ENCODE results near the gene ASB11.
A peak's percentile ranks its signal among the peaks of the same experiment; 100 is the strongest.

Gene ASB11

GRCh38 chrX:15245896-15246295 lies 69.5 kb downstream of the ASB11 start (continued):
- TF ChIP-seq REST (tag by site-specific recombination; IDR thresholded peaks at IDR 0.05) (no peak), ZXDB (tag by site-specific recombination; IDR thresholded peaks at IDR 0.05) (no peak), ZNF18 (tag by site-specific recombination; IDR thresholded peaks at IDR 0.05) (no peak), KLF8 (tag by site-specific recombination; IDR thresholded peaks at IDR 0.05) (no peak), KLF7 (tag by site-specific recombination; IDR thresholded peaks at IDR 0.05; ENCODE audit: borderline replicate concordance) (no peak), OSR2 (tag by site-specific recombination; IDR thresholded peaks at IDR 0.05) (no peak)

GRCh38 chrX:15244421-15244820 lies 71.0 kb downstream of the ASB11 start:
- Histone ChIP-seq H3K4me3 (ENCODE audit: low read depth, low read length) (no peak overlapping the region), H3K27ac (ENCODE audit: extremely low read depth, low read depth, low read length) (no peak overlapping the region), H3K9me3 (ENCODE audit: control insufficient read depth, insufficient read depth, low read depth, low read length) (no peaks in the 10 kb centered on the region), H3K4me1 (ENCODE audit: control insufficient read depth, insufficient read depth, low read length) (no peaks in the 10 kb centered on the region), H3K36me3 (ENCODE audit: control insufficient read depth in 2 of 2, insufficient read depth in 1 of 2, low read length in 2 of 2) (no peaks in the 10 kb centered on the region)
- CTCF ChIA-PET = interaction anchor here (0.6 to 0.7 kb wide), 7 partner anchors 28 to 1405 kb away, joined by 3 to 6 read pairs (median 4); no protein-coding TSS in a partner anchor
- POLR2A ChIA-PET = no interaction called here
- TF ChIP-seq ZNF121 (tag by site-specific recombination; IDR thresholded peaks at IDR 0.05) = no peak
- no peak for TF ChIP-seq ZNF624 (tag by site-specific recombination; IDR thresholded peaks at IDR 0.05)
- no peak for TF ChIP-seq ZNF416 (tag by site-specific recombination; IDR thresholded peaks at IDR 0.05)

GRCh38 chrX:15242899-15243555 lies 72.4 kb downstream of the ASB11 start:
- no peak for TF ChIP-seq SP2 (tag by site-specific recombination; IDR thresholded peaks at IDR 0.05)
- TF ChIP-seq ZNF654 (tag by site-specific recombination; IDR thresholded peaks at IDR 0.05; ENCODE audit: low read depth) = peak; percentile 60
- H3K4me3 ChIP-seq (ENCODE audit: low read depth, low read length) = no peak overlapping the region
- H3K4me1 ChIP-seq (ENCODE audit: control insufficient read depth, insufficient read depth, low read length) = no peaks in the 10 kb centered on the region
- no peaks in the 10 kb centered on the region for H3K36me3 ChIP-seq (ENCODE audit: control insufficient read depth in 2 of 2, insufficient read depth in 1 of 2, low read length in 2 of 2)
- H3K9me3 ChIP-seq (ENCODE audit: control insufficient read depth, insufficient read depth, low read depth, low read length) = no peaks in the 10 kb centered on the region
- no peak overlapping the region for H3K27ac ChIP-seq (ENCODE audit: extremely low read depth, low read depth, low read length)
- POLR2A ChIA-PET = no interaction called here
- CTCF ChIA-PET = interaction anchor here (0.6 to 1.9 kb wide), 19 partner anchors 9 to 1510 kb away, joined by 3 to 19 read pairs (median 3); no protein-coding TSS in a partner anchor

GRCh38 chrX:15241301-15241700 lies 74.1 kb downstream of the ASB11 start:
- Histone ChIP-seq H3K9me3 (ENCODE audit: control insufficient read depth, insufficient read depth, low read depth, low read length) (no peaks in the 10 kb centered on the region), H3K4me3 (ENCODE audit: low read depth, low read length) (no peak overlapping the region), H3K36me3 (ENCODE audit: control insufficient read depth in 2 of 2, insufficient read depth in 1 of 2, low read length in 2 of 2) (no peaks in the 10 kb centered on the region), H3K4me1 (ENCODE audit: control insufficient read depth, insufficient read depth, low read length) (no peaks in the 10 kb centered on the region), H3K27ac (ENCODE audit: extremely low read depth, low read depth, low read length) (no peak overlapping the region)
- ChIA-PET POLR2A (no interaction called here), CTCF (interaction anchor here (0.6 to 1.5 kb wide), 6 partner anchors 13 to 977 kb away, joined by 3 to 5 read pairs (median 4); no protein-coding TSS in a partner anchor)
- TF ChIP-seq AEBP2 (tag by site-specific recombination; IDR thresholded peaks at IDR 0.05; ENCODE audit: borderline replicate concordance) (no peak), ZSCAN23 (tag by site-specific recombination; IDR thresholded peaks at IDR 0.05) (no peak), INSM2 (tag by site-specific recombination; IDR thresholded peaks at IDR 0.05) (no peak), MEIS1 (CRISPR knock-in tag; IDR thresholded peaks at IDR 0.05; ENCODE audit: borderline replicate concordance) (no peak), ZNF514 (tag by site-specific recombination; IDR thresholded peaks at IDR 0.05) (no peak), IKZF3 (tag by site-specific recombination; IDR thresholded peaks at IDR 0.05) (no peak), ZNF76 (tag by site-specific recombination; IDR thresholded peaks at IDR 0.05; ENCODE audit: borderline replicate concordance, low read depth) (no peak), ZNF366 (tag by site-specific recombination; conservative IDR thresholded peaks at IDR 0.05) (no peak), HOXD13 (CRISPR knock-in tag; IDR thresholded peaks at IDR 0.05; ENCODE audit: borderline replicate concordance) (no peak)
